Pancreas (tissue), 10 donors: Measurements from ENCODE around the gene CHN1. TPM values are rescaled to one million over a fixed set of nuclear protein-coding genes. Genes with fewer than 3 reads are reported as not detected.

Experiments
- ATAC-seq, 4 donors: fragments of 200-7000 bp; cut with Tn5 transposase; one replicate each; pipeline versions ENCODE4 v1.8.0 to v1.9.1; 2020; ENCODE audit warnings: mild to moderate bottlenecking in 4 of 4, moderate library complexity in 4 of 4
- DNase-seq, 6 donors: peaks; one replicate each; pipeline ENCODE4 v3.0.0-alpha.2; 2020
- FAIRE-seq: peaks from 2 replicates; lab custom pipeline; 2012; peaks lifted over from hg19 to GRCh38; lab: Jason Lieb, UNC
- H3K27ac ChIP-seq, 4 donors: fragments of 200-600 bp; sonication (generic); 1 replicate in 3 of 4; 2 replicates in 1 of 4; pipeline versions ENCODE4 v1.5.0 to v1.8.0; 2020
- H3K27me3 ChIP-seq, 4 donors: fragments of 200-600 bp; one replicate each; pipeline ENCODE4 v1.8.0; 2021
- H3K36me3 ChIP-seq, 3 donors: fragments of 200-600 bp; sonication (generic) in 1 of 3; one replicate each; pipeline versions ENCODE4 v1.5.0 to v1.8.0; 2020 to 2021
- H3K4me1 ChIP-seq, 3 donors: fragments of 200-600 bp; one replicate each; pipeline ENCODE4 v1.8.0; 2021
- H3K4me3 ChIP-seq, 4 donors: fragments of 200-600 bp; sonication (generic) in 2 of 4; one replicate each; pipeline versions ENCODE4 v1.5.0 to v1.8.0; 2020 to 2021
- H3K9me3 ChIP-seq, 4 donors: fragments of 200-600 bp; one replicate each; pipeline ENCODE4 v1.8.0; 2021
- CTCF ChIP-seq, 4 donors: fragments of 200-600 bp; sonication (generic) in 3 of 4; IDR thresholded peaks; one replicate each; pipeline versions ENCODE4 v1.5.0 to v1.8.0; 2021; ENCODE audit warnings: antibody characterized with exemption in 4 of 4
- WGBS, 2 donors: extraction: QIAGEN DNeasy Blood & Tissue Kit; methylation state at CpG; one replicate each; pipeline ENCODE4 v1.1.7; 2013; 5-methylcytosine and 5-hydroxymethylcytosine counted together
- intact Hi-C, 3 donors: fragments of 100-400 bp; cut with DNase I; formaldehyde crosslinking; loops; one replicate each; pipeline versions ENCODE4 v1.11.1 to v1.14.2; 2022
- polyA plus RNA-seq, 2 donors: library from polyadenylated mRNA; stranded (reverse); fragments of 200-250 nt; gene quantifications; one replicate each; pipeline ENCODE4 v1.2.3, GENCODE V29; 2013
- total RNA-seq, 6 donors: library from RNA; stranded (reverse); fragmentation: NEBNext Ultra II Directional in 4 of 6; extraction: Animal tissue kit (Norgen Biotek cat#: 25700) in 4 of 6; gene quantifications; one replicate each; pipeline versions ENCODE4 v1.2.1 to v1.2.4, GENCODE V29; 2021 to 2023
- donor health status: healthy with polysubstance abuse.
- donor health status: DM: no; HTN: no; CAD: no; lungs with moderate emphysema.
- donor health status: DM: no; HTN: no; CAD: no.
- donor health status: control.
- donor health status: control.
- donor health status: Bipolar disorder and iron deficiency.
- donor health status: DM: yes; HTN: yes; CAD: no.
- donor health status: DM: no; HTN: no; CAD: no.
- donor health status: DM: no; HTN: no; CAD: no.
- donor health status: DM: yes; HTN: yes; CAD: no.

The CHN1 gene
- total and polyA plus RNA-seq, 8 donors, result 1.3 to 15.4 (median 3.7) TPM

GRCh38 chr2:174748948-174749347 is 256.2 kb downstream of the CHN1 start:
- no peak for FAIRE-seq
- WGBS, 2 donors, result 1% methylated on average over 4 of the region's 4 CpGs
- no peaks in the 10 kb centered on the region for H3K4me1 ChIP-seq

More at GRCh38 chr2:174748948-174749347, 256.2 kb downstream of the CHN1 start:
- intact Hi-C loops, result no loop called here
- no peaks in the 10 kb centered on the region for H3K9me3 ChIP-seq
- ATAC-seq (peak in 3 of 4 donors; percentile 88 to 94 (median 92)), DNase-seq (peak in 5 of 6 donors; percentile 21 to 70 (median 54))
- H3K4me3 ChIP-seq, result no peak overlapping the region
- H3K27ac ChIP-seq, result no peak overlapping the region
- TF ChIP-seq CTCF (IDR thresholded peaks at IDR 0.05), result peak; percentile 39 to 72 (median 58)
- H3K27me3 ChIP-seq, result no peaks in the 10 kb centered on the region
- no peaks in the 10 kb centered on the region for H3K36me3 ChIP-seq

Other genes with a start within 250 kb of the CHN1 start
- under 1 TPM in 2 of 6 donors, not detected in 4; 0.12 to 0.14 TPM for gene CHRNA1, start 240.9 kb downstream of the CHN1 start, total RNA-seq
- gene CHRNA1, start 240.9 kb downstream of the CHN1 start, polyA plus RNA-seq, result under 1 TPM in 1 of 2 donors, not detected in 1; 0.14 TPM
- gene ATF2, start 162.8 kb upstream of the CHN1 start, total RNA-seq, result 10 to 100 TPM; 18.0 to 36.1 (median 24.7) TPM
- gene ATF2, start 162.8 kb upstream of the CHN1 start, polyA plus RNA-seq, result 10 to 100 TPM in 1 of 2 donors, 1 to 10 TPM in 1; 7.9 to 14.0 TPM
- gene ATP5MC3, start 176.3 kb upstream of the CHN1 start, total RNA-seq, result 10 to 100 TPM; 36.8 to 74.6 (median 66.2) TPM
- gene ATP5MC3, start 176.3 kb upstream of the CHN1 start, polyA plus RNA-seq, result 100 to 1,000 TPM in 1 of 2 donors, 10 to 100 TPM in 1; 45.0 to 118 TPM